Tibial artery (tissue), 4 donors: ENCODE results near the gene TTLL9.

ENCODE experiments used
- DNase-seq, 2 donors: peaks; one replicate each; pipeline ENCODE4 v3.0.0-alpha.2; 2019
- H3K27ac ChIP-seq, 2 donors: fragments of 200-600 bp; sonication (generic) in 1 of 2; 1 replicate in 1 of 2; 2 replicates in 1 of 2; pipeline ENCODE4 v1.5.1; 2018 to 2019; ENCODE audit warnings: mild to moderate bottlenecking in 1 of 2
- H3K27me3 ChIP-seq, 2 donors: fragments of 200-600 bp; sonication (generic) in 1 of 2; one replicate each; pipeline versions ENCODE4 v1.5.1 to v1.6.0; 2016 to 2019
- H3K36me3 ChIP-seq, 3 donors: fragments of 200-600 bp; sonication (generic) in 2 of 3; one replicate each; pipeline ENCODE4 v1.5.1; 2016 to 2019; ENCODE audit warnings: mild to moderate bottlenecking in 2 of 3
- H3K4me1 ChIP-seq, 4 donors: fragments of 200-600 bp; sonication (generic) in 2 of 4; 1 replicate in 3 of 4; 2 replicates in 1 of 4; pipeline ENCODE4 v1.5.1; 2016 to 2019
- H3K4me3 ChIP-seq, 2 donors: fragments of 200-600 bp; sonication (generic) in 1 of 2; 1 replicate in 1 of 2; 2 replicates in 1 of 2; pipeline ENCODE4 v1.5.1; 2018 to 2019; ENCODE audit warnings: mild to moderate bottlenecking in 2 of 2
- H3K9me3 ChIP-seq, 3 donors: fragments of 200-600 bp; sonication (generic) in 1 of 3; one replicate each; pipeline ENCODE4 v1.5.1; 2016 to 2019
- intact Hi-C: fragments of 100-400 bp; cut with DNase I; formaldehyde crosslinking; loops from one replicate; pipeline ENCODE4 v1.15.0; 2023; ENCODE audit warnings: low total_unique reads
- TF ChIP-seq, protein P1 (sequence below), 2 experiments: fragments of 200-600 bp in 1 of 2; fragments of 450-650 bp in 1 of 2; IDR thresholded peaks; one replicate each; pipeline ENCODE4 v1.5.1; 2017 to 2019; ENCODE audit warnings: antibody characterized with exemption in 2 of 2, mild to moderate bottlenecking in 1 of 2, moderate library complexity in 1 of 2

The TTLL9 gene

DNA sequence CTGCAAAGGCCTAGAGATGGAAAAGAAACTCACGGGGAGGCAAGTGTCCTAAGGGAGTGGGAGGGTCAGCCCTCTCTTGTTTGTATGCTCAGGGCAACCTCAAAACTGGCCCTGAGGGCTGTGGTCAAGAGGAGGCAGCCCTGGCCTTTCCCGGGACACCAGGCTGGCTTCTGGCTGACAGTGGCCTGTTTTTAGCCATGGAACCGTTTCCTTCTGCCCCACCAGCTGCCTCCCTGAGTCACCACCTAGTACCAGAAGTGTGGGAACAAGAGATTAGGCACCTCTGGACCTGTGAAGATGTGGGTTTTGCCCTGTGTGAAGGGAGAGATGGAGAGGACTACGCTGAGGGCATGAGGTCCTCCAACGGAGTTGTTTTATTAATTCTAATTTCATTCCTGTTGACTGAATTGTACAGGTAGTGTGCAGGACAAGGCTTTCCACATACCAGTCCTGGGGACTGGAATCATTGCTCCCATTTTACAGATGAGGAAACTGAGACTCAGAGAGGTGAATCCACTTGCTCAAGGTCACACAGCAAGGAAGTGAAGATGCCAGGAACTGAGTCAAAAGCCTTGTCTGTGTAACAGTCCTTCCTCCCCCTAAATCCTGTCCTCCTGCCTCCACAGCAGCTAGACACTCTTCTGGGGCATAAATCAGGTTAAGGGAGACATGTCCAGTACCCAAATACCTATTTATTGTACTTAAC, 30.5 kb upstream of the TTLL9 start:
- Histone ChIP-seq H3K27ac (peak overlapping the region; percentile 89 to 92), H3K27me3 (no peaks in the 10 kb centered on the region), H3K4me3 (no peak overlapping the region), H3K36me3 (no peaks in the 10 kb centered on the region), H3K4me1 (peaks cover 8 to 94% (median 85%) of the 10 kb centered on the region in 4 donors), H3K9me3 (no peaks in the 10 kb centered on the region)
- TF ChIP-seq, protein P1, sequence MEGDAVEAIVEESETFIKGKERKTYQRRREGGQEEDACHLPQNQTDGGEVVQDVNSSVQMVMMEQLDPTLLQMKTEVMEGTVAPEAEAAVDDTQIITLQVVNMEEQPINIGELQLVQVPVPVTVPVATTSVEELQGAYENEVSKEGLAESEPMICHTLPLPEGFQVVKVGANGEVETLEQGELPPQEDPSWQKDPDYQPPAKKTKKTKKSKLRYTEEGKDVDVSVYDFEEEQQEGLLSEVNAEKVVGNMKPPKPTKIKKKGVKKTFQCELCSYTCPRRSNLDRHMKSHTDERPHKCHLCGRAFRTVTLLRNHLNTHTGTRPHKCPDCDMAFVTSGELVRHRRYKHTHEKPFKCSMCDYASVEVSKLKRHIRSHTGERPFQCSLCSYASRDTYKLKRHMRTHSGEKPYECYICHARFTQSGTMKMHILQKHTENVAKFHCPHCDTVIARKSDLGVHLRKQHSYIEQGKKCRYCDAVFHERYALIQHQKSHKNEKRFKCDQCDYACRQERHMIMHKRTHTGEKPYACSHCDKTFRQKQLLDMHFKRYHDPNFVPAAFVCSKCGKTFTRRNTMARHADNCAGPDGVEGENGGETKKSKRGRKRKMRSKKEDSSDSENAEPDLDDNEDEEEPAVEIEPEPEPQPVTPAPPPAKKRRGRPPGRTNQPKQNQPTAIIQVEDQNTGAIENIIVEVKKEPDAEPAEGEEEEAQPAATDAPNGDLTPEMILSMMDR (IDR thresholded peaks at IDR 0.05): no peak
- DNase-seq: no peak
- intact Hi-C loops: no loop called here

DNA sequence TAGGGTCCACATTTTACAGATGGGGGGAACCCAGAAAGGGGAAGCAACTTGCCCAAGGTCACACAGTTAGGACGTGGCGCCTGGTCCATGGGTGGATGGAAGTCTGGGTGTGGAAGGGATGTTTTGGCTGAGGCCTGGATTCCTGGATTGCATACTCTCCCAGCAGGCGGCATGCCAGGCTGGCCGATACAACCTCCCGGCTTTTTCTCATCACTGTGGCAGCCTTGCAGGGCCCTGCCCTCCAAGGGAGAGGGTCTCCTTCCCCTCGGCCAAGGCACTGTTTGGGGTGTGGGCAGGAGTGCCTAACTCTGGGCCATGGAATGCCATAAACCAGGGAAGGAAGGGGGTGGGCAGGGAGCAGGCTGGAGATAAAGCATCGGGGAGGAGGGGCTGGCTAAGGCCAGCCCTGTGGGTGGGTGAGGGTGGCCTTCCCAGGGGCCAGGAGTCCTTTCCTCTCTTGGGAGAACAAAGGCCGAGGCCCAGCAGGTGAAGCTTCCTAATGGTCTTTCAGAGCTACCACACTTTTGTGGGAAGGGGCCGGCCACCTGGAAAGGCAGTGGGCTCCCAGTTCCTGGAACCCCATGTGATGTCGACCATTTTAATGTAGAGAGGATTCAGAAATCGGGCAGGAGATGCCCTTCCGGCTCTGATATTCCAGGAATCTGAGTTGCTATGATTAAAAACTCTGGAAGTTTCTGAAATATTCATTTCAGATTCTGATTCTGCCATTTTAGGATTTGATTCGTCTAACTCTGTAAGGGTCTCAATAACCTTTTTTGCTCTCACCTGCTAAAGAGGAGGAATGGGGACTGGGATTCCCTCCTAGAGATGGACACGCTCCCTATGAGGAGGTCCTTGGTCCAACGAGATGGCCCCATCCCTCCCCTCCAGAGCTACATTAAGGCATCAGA, 29.3 kb upstream of the TTLL9 start:
- intact Hi-C loops: no loop called here
- Histone ChIP-seq H3K27me3 (no peaks in the 10 kb centered on the region), H3K4me3 (peak overlapping the region in 1 of 2 donors; percentile 62), H3K9me3 (no peaks in the 10 kb centered on the region), H3K4me1 (peaks cover 2 to 90% (median 83%) of the 10 kb centered on the region in 4 donors), H3K36me3 (no peaks in the 10 kb centered on the region), H3K27ac (peak overlapping the region; percentile 89 to 92)
- TF ChIP-seq, protein P1 (IDR thresholded peaks at IDR 0.05): no peak
- no peak for DNase-seq

DNA sequence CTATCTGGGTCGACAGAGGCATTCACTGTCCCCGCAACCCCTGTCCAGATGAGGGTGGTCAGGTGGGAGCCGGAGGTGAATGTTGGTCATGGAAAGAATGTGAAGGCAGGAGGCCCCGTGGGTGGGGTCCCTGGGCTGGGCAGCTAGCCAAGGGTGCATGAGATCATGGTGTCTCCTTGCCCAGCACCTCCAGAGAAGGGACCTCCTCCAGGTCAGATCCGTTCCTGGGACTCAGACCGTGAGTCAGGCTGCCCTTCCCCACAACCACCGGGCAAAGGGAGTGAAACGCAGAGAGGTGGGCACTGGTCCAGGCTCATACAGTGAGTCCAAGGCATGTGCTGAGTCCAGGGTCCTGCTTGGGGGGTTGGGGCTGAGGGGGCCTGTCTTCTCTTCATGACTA, 28.5 kb upstream of the TTLL9 start:
- intact Hi-C loops: no loop called here
- Histone ChIP-seq H3K27me3 (no peaks in the 10 kb centered on the region), H3K4me3 (peak overlapping the region; percentile 62 to 73), H3K36me3 (no peaks in the 10 kb centered on the region), H3K9me3 (no peaks in the 10 kb centered on the region), H3K4me1 (peaks cover 0 to 88% (median 80%) of the 10 kb centered on the region in 4 donors), H3K27ac (peak overlapping the region; percentile 89 to 92)
- DNase-seq: peak; percentile 54 to 92
- TF ChIP-seq, protein P1 (IDR thresholded peaks at IDR 0.05): no peak

DNA sequence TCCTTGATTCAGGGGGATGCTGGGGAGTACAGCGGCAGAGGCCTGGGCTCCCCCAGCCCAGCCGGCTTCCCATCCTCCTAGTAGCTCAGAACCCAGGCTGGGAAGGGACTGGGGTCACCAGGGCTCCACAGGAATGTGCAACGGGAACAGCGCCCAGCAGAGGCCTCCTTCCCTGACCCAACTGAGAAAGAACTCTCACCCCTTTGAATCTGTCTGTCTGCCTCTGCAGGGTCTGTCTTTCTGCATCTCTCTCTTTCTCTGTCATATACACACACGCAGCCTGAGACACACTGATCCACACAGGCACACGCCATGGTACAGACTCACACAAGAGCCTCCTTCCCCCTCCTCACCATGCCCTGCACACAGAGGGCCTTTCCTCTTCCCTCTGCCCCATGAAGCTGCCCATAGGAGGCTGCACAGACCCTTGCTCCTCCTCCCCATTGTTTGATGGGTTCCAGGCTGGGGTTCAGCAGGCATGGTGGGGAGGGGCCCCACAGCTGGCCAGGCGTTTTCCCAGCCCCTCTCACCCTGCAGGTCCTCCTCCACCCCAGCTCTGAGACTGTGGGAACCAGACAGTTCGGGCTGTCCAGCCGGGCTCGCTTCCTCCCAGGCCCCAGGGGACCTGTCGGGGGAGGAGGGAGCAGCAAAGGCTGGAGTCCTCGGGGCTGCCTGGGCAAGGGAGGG, 27.8 kb upstream of the TTLL9 start:
- TF ChIP-seq, protein P1 (IDR thresholded peaks at IDR 0.05): no peak
- no peaks in the 10 kb centered on the region for H3K9me3 ChIP-seq
- peak in 1 of 2 donors; percentile 88 for DNase-seq
- H3K4me3 ChIP-seq: peak overlapping the region; percentile 62 to 73
- H3K36me3 ChIP-seq: no peaks in the 10 kb centered on the region
- peaks cover 0 to 81% (median 73%) of the 10 kb centered on the region in 4 donors for H3K4me1 ChIP-seq
- H3K27me3 ChIP-seq: no peaks in the 10 kb centered on the region
- intact Hi-C loops: no loop called here
- H3K27ac ChIP-seq: peak overlapping the region; percentile 89 to 92

DNA sequence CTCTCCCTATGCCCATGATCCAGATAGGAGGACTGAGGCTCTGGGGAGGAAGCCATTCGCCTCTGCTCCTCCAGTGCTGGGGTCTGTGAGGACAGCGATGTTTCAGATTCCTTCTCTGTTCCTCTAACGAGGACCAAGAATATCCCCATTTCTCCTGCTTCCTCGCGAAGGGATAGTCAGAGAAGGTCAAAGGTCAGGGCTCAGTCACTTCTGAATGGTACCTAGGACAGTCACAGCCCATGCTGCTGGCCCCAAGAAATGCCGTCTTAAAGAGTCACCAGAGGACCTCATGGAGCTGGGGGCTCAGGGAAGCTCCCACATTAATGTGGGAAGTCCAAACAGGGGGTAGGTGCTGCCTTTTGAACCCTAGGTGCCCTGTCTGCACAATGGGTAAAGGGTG, 27.1 kb upstream of the TTLL9 start:
- TF ChIP-seq, protein P1 (IDR thresholded peaks at IDR 0.05): no peak
- intact Hi-C loops: no loop called here
- no peak for DNase-seq

More for the DNA sequence above, 27.1 kb upstream of the TTLL9 start:
- Histone ChIP-seq H3K27ac (peak overlapping the region; percentile 89 to 92), H3K4me1 (peaks cover 0 to 74% (median 66%) of the 10 kb centered on the region in 4 donors), H3K4me3 (peak overlapping the region; percentile 62 to 73), H3K9me3 (no peaks in the 10 kb centered on the region), H3K27me3 (no peaks in the 10 kb centered on the region), H3K36me3 (no peaks in the 10 kb centered on the region)
